ENCODE results near the gene SULF2.
A peak's percentile ranks its signal among the peaks of the same experiment; 100 is the strongest.

The SULF2 gene

DNA sequence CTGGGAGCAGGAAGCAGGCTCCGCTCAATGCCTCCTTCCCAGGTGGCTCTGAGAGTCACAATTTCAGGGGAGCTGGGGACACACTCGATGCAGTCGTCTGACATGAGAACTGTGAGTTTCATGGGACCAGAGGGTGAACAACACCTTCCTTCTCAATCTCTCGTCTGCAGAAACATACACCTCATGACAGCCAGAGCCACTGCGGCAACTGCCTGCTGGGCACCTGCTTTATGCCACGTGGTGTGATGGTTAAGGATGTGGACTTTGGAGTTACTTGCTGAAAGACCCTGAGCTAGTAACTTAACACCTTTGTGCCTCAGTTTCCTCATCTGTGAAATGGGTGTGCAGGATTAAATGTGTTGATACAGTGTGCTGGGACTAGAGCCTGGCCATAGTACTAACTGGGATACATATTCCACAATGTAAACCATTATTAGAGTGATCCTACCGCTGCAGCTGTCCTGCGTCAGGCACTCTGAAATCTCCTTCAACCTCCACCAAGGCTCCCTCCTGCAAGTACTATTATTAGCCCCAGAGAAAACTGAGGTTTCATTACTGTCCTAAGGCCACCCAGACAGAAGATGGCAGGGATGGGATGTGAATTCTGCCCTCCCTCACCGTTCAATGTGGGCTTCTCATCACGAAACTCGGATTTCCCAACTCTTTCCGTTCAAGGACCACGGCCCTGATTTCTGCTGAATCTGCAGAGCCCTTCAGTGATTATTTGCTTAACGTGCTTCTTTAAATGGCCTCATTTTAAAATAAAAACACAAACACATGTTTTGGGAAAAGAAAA, 24.4 kb downstream of the SULF2 start:
- DNase-seq = no peak

DNA sequence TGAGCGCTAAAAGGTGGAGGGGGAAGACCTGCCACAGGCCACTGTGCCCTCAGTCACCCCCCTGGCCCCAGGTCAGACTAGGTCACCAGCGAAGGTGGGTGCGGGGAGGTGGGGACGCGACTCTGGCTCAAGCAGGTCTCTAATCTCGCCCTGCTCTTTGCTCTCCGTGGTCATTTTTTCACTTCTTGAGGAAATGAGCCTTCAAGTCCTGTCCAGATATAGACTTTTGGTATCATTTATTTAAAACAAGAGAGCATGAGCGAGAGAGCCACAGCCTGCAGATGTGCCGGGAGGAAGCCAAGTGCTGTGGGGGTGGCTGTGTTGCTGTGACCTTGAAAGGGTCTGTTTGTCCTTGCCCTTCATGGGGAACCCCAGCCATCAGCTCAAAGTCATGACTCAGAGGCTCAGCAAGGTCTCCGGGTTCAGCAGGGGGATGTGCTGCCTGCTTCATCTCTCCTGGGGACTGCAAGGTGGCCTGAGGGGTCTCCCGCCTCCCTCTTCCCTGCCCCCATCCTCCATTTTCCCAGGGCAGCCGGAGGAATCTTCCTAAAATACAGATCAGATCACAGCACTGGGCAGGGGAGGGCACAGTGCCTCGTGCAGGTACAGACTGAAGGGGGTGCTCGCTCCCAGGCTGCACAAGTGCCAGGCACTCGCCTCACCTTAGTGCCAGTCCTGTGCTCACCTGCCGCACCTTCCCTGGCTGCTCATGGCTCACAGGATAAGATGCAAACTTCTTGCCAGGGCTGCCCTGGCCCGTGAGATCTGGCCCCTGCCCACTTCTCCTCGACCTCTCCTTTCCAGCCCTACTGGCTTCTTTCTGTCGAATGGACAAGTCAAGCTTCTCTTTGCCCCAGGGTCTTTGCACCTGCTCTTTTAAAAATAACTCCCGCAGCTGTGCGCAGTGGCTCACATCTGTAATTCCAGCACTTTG, 26.5 kb downstream of the SULF2 start:
- no peak for DNase-seq

DNA sequence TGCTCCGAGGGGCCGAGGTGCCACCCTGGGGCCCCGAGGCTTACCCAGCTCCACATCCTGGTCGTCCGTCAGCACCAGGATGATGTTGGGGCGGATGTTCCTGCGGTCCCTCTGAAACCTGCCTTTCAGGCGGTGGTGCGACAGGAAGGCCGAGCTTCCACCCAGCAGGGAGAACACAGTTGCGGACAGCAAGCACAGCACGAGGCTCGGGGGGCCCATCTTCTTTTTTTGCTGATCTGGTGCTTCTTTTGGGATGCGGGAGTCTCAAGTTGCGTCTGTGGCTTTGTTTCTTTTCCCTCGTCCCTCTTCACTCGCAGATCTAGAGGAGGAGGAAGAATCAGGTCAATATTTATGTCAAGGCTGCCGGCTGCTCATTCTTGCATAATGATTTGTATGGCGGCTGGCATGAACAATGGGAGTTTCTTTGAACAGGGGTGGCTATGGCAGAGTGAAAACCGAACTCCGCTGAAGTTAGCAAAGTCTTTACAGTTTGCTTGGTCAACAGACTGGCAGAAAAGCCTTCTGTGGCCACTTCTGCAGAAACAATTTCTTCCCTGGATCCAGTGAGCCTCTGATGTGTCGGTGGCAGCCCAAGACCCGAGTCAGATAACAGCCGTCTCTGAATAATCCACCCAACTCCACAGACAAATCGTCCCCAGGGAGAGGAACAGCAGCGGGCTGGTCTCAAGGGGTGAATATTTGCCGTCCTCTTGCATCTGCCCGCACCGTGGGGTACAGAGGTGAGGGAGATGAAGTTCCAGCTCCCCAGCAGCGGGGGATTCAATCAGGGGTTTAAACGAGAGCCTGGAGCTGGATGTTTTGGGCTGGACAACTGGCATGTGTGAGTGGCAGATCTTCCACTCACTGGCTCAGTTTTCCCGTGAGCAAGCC, 27.9 kb downstream of the SULF2 start:
- no peak for DNase-seq

DNA sequence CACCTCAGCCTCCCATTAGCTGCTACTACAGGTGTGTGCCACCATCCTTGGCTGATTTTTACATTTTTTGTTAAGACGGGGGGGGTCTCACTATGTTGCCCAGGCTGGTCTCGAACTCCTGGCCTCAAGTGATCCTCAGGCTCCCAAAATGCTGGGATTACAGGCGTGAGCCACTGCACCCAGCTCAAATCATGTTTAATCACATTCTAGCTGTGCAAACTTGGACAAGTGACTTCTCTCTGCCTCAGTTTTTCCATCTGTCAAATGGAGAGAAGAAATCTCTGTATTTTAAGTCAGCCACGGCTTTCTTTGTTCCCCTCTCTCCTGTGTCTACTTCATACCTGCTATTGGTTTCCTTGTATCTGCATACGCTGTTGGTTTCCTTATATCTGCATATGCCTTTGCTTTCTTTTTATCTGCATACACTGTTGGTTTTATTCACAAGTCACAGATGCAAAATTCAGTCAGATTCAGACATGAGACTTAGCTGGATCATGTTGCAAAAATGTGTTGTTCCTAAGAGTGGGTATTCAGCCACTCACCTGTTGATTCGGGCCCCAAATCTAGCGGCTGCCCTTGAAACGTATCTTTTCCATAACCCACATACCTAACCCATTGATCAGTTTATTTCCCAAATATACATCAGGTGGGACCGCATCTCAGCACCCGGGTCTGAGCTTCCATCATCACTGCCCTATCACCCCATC, 30.2 kb downstream of the SULF2 start:
- no peak for DNase-seq

DNA sequence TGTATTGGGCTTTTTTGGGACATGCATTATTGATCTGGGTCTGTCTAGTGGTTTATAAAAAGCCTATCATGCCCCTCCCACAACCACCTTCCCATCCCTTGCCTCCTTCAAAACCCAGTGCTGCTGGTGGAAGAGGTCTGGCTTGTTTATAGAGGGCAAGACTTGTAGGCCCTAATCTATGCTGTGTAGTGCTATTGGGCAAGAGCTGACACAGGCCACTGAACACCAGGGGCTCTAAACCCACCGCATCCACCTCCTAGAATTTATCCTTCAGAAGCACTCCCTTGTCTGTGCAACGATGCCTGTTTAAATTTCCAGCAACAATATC, 30.9 kb downstream of the SULF2 start:
- no peak for DNase-seq

DNA sequence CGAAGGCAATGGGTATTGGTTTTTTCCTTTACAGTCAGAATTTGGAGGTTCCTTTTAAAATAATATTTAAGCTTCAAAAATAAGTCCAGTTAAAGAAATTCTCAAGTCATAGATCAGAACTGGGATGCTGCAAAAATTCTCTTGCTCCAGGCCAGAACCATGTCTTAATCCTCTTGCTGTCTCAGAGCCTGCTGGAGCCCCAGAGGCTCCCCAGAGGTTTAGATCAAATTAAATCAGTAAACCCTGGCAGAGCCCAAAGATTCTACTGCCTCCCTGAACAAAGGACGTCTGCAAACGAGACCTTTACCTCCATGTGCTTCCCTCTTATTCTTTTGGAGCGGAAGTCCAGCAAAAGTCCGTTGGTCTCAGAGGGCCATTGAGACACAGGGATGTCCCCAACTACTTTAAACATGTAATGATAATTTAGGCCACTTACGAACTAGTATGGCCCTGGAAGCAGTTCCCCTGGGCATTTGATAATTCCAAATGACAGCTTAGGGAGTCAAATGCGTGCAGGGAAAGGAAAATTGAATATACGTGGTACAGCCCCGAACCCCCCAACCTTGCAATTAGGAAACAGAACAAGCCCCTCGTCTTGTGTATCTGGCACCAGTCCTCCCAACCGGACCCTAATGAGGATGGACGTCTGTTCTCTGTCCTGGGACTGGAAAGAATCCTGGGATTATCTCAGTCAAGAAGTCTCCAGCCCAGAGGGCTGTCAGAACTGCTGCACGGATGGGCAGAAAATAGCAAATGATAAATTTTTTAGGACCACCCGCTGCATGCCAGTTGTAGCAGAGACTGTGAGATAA, 31.5 kb downstream of the SULF2 start:
- DNase-seq = no peak

DNA sequence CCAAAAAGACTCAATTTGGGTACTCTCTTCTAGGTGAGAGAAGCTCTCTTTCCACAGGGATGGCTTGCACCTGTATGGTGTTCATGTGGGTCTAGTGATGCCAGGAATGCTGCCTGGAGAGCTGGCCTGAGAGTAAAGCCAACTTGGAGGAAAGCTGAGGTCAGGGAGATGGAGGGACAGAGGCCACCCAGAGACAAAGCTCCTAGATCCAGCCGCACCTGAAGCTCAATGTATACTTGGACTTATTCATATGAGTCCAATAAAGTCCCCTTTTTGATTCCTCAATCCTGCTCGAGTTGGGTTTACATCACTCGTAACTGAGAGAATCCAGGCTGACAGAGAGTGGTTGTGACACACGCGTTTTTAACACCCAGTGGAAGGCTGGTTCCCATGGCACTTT, 33.8 kb downstream of the SULF2 start:
- DNase-seq = no peak

DNA sequence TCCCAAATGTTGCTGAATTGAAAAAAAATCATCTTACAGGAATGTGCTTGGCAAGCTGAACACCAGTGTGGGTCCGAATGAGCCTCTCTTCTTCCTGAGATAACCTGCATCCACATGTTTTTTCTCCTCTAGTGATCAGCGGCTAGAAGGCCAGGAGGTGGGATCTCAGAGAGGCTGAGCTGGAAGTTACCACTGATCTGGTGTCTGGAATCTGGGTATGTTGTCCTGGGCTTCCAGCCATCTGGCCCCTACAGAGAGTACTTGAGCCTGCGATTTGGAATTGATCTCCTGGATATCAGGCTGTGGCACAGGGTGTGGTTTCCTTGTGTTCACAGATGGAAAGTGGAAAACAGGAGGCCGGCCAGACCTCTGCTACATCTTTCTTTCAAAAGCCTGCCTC, 35.9 kb downstream of the SULF2 start:
- DNase-seq = peak; percentile 62 to 82

DNA sequence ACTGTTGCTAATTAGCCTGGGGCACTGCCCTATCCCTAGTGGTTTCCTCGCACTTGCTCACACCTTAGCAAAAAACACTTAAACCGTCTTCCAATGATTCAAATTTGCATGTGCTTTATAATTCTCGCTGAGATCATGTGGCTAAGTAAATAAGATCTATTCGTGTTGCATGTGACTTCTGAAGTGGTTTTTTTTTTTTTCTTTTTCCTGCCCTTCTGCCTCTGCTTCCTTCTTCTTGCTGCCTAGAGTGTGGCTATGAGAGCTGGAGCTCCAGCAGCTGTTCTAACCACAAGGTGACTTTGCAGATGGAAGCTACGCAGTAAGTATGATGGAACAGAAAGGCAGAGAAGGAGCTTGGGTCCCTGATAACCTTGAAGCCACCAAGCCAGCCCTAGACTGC, 36.5 kb downstream of the SULF2 start:
- DNase-seq = no peak

DNA sequence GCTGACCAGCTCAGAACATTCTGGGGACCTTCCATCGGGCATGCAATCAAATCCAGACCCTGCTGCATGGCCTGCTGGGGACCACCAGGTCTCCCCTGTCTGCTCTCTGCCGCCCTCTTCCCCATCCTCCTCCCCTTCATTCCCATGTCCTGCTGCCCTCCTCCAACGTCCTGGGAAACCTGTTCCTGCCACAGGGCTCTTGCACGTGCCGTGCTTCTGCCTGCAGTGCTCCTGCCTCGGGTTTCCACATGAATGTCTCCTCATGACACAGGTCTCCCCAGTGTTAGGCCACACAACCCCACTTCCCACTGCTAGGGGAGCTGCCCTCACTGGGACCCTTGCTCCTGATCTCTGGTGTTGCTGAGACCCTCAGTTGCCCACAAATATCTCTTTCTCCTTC, 37.2 kb downstream of the SULF2 start:
- DNase-seq = no peak

DNA sequence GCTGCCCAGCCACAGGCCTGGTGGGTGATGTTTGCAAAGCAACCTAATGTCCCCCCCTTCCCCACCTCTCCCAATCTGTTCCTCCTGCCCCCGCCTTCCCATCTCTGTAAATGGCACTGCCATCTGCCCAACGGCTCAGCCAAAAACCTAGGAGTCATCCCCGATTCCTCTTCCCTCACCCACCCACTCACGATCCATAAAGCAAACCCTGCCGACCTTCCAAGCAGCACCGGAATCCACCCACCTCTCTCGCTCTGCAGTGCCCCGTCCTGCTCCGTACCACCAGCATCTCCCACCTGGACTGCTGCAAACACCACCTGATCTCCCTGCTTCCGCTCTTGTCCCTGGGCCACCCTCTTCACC, 37.6 kb downstream of the SULF2 start:
- DNase-seq = peak in 1 of 2 experiments; percentile 12

DNA sequence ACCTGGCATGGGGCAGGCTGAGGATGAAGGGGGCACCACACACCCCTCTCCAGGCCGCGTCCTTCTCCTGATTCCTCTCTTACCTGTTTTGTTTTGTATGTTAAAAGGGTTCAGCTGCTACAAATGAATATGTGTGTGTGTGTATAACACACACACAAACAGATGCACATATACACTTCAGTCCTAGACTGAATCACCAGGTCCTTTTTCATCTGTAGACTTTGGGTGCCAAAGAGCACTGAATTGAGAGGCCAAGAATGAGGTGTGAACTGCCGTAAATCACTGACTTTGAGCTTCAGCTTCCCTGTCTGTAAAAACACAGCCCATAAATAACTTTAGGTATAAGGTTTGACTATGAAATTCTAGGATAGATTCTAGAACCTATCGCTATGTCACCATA, 40.5 kb downstream of the SULF2 start:
- no peak for DNase-seq

DNA sequence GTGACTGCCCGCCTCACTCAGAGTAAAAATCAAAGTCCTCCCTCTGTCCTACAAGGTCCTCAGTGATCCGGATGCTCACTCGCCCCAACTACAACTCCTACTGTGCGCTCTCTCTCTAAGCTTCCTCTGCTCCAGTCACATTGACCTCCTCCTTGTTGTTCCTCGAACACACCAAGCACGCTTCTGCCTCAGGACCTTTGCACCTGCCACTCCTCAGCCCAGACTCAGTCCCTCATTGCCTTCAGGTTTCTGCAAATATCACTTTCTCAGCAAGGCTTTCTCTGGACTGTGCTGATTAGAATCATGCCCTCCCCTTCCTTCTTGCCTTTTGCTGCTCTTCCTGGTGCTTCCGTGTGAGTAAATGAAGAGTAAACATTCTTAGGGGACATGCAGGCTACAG, 41.6 kb downstream of the SULF2 start:
- DNase-seq = no peak

DNA sequence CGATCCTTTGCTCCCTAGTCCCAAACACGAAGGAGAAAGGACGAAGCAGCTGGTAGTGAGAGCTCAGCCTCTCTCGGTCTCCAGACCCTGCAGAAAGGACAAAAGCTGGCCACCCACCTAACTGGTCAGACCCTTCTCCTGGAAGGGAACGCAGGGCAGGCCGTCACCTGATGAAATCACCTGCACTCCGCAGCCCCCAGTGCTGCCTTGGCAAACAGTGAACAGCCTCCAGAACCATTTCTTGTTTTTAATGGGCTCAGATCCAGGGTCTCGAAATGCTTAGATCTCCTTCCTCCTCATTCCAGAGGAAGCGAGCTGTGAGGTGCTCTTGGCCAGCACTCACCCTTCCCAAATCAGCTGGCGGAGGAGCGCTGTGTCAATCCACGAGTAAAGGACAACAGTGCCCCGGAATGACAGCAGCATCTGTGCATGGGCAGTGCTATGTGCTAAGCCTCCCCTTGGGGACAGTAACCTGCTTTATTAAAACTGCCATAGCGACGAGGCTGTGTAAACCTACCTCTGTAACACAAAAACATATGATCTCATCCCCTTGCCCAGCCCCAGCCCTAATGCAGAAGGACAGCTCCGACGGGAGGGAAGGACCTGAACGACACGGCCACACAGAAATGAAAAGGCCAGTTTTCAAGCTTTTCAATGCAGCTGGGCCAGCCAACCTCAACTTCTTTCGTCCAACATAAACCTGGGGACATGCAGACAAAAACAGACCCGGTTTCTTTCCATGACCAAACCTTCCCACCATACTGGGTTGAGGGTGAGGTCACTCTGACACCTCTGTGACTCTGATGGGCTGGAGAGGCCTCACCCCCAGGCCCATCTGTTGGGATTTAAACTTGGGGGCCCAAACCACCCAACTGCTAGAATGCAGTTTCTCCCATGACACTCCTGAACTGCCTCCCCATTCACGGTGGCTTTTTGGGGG, 43.3 kb downstream of the SULF2 start:
- no peak for DNase-seq

DNA sequence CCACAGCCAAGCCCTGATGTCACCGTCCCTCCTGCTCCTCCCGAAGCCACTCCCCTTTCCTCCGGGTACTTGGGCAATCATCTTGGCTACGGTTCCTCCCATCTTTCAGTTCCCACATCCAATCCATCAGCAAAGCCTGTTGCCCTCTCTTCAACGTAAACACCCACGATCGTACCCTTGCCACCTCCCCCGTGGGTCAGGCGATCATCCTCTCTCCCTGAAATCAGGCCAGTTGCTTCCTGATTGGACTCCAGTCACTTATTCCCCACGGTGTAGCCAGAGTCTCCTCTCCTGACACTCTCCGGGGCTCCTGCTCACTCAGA, 44.5 kb downstream of the SULF2 start:
- no peak for DNase-seq

DNA sequence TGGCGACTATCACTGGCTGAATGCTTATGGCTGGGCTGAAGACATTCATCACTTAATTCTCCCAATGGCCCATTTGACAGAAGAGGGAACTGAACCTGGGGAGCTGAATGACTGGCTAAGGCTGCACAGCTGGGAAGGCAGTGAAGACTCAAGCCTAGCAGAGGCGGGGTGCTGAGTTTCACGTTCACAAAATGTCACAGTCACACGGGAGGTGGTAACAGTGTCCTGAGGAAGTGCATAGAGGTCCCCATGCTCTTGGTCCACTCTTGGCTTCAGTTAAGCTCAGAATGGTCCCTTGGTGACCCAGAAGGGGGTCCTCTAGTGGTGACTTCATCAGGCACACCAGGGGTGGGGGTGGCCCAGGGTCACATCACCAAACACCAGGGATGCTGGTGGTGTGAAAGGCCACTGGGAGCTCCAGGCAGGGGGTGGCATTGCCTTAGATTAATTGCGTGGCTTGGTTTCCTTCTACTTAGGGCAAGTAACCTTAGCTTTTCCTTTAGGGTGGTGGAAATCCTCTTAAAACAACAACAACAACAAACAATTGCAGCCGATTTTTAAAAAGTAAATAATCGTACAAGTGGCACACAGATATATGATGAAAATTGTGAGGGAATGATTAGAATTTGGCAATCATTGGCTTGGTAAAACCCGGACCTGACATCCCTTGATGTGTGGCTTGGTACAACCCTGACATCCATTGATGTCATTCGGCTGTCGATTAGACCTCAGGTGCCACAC, 45.0 kb downstream of the SULF2 start:
- no peak for DNase-seq

DNA sequence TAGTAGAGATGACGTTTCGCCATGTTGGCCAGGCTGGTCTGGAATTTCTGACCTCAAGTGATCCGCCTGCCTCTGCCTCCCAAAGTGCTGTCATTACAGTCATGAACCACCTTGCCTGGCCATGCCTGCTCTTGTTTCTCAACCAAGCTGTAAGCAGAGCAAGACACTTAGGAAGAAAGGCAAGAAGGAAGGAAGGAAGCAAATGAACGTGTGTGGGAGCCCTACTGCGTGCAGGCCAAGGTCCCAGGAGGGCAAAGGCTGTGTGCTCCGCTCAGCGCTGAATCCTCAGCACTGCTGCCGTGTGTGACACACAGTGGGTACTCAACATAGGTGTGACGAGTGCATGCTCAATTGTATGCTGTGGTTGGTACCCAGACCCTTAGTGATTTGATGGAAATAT, 47.4 kb downstream of the SULF2 start:
- DNase-seq = no peak

DNA sequence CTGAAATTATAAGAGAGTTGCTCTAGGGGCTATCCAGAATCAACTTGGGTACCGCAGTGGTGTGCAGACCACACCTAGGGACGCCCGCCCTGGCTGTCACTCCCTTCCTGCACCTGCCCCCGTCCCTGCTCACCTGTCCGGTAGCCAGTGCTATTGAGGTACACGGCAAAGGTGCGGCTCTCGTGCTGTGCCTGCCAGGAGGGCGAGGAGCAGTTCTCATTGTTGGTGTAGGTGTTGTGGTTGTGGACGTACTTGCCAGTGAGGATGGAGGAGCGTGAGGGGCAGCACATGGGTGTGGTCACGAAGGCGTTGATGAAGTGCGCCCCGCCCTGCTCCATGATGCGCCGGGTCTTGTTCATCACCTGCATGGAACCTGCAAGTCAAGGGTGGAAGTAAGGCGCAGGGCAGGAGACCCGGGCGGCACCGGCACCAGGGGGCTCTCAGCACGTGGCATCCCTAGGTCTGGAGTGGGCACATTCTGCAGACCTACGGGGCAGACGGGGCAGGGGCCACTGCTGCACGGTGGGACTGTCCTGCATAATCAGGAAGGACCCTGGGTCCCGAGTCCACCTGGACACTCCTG, 48.6 kb downstream of the SULF2 start:
- no peak for DNase-seq

Measured in NCI-H446 (cell line).